ENCODE measurements around the gene FREM1.

DNA sequence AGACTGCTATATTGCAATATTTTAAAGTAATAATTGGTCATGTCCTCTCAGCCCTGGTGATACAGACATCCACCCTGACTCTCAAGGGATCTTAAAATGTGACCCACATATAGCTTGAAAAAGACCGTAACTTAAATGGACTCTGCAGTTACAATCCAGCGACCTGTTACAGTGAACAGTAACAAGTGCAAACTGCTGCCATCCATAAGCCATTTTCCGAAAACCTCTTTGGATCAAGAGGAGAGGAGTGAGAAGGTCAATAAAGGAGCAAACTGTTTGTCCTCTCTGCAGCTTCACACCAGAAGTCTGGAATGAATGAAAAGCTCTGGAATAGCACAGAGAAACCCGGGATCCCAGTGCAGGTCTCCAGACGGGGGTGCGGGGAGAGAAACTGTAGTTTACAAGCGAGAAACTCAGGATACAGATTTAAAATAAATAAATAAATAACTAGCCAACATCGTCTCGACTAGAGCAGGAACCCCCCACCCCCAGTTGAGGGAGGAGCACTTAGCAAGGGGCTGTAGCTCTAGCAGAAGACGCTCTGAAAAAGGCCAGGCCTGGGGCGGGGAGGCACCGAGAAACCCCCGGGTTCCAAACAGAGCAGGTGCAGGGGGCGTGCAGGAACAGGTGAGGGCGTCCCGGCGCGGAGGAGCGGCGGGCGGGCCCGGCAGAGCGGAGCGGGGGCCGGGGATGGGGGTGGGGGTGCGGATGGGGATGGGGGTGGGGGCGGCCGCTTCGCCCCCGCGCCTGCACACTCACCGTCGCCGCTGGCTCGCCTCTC is 217.6 kb downstream of the FREM1 start:
- TF ChIP-seq, protein P1, sequence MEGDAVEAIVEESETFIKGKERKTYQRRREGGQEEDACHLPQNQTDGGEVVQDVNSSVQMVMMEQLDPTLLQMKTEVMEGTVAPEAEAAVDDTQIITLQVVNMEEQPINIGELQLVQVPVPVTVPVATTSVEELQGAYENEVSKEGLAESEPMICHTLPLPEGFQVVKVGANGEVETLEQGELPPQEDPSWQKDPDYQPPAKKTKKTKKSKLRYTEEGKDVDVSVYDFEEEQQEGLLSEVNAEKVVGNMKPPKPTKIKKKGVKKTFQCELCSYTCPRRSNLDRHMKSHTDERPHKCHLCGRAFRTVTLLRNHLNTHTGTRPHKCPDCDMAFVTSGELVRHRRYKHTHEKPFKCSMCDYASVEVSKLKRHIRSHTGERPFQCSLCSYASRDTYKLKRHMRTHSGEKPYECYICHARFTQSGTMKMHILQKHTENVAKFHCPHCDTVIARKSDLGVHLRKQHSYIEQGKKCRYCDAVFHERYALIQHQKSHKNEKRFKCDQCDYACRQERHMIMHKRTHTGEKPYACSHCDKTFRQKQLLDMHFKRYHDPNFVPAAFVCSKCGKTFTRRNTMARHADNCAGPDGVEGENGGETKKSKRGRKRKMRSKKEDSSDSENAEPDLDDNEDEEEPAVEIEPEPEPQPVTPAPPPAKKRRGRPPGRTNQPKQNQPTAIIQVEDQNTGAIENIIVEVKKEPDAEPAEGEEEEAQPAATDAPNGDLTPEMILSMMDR (conservative IDR thresholded peaks at IDR 0.05): no peak
- TF ChIP-seq EZH2 (IDR thresholded peaks at IDR 0.05; ENCODE audit: low read depth): no peak
